Activated CD4-positive, alpha-beta memory T cell treated with anti-CD3 and anti-CD28 coated beads for 36 hours (primary cell): ENCODE measurements around the gene IL13RA2. TPM values are rescaled to one million over a fixed set of nuclear protein-coding genes. Genes with fewer than 3 reads are reported as not detected.

ENCODE experiments used
- CTCF ChIA-PET: fragments of 350-600 bp; sonication (Branson Sonifier 250); formaldehyde crosslinking; loops from one replicate; lab custom pipeline; 2021; ENCODE audit warnings: antibody characterized with exemption, inconsistent platforms; lab: Charles Lee
- POLR2A ChIA-PET: fragments of 350-600 bp; sonication (Branson Sonifier 250); formaldehyde crosslinking; loops from one replicate; lab custom pipeline; 2021; ENCODE audit warnings: antibody characterized with exemption; lab: Charles Lee
- DNase-seq: peaks from one replicate; pipeline ENCODE4 v3.0.0-alpha.2; 2020
- H3K27ac Mint-ChIP-seq: one replicate; pipeline ENCODE4 v1.8.0; 2021; ENCODE audit warnings: mixed read lengths
- H3K27me3 Mint-ChIP-seq: one replicate; pipeline ENCODE4 v1.8.0; 2021; ENCODE audit warnings: mixed read lengths
- H3K36me3 Mint-ChIP-seq: one replicate; pipeline ENCODE4 v1.8.0; 2021; ENCODE audit warnings: mixed read lengths
- H3K4me1 Mint-ChIP-seq: one replicate; pipeline ENCODE4 v1.8.0; 2021; ENCODE audit warnings: low read depth, mixed read lengths
- H3K4me3 Mint-ChIP-seq: one replicate; pipeline ENCODE4 v1.8.0; 2021; ENCODE audit warnings: mild to moderate bottlenecking, mixed read lengths
- H3K9me3 Mint-ChIP-seq: one replicate; pipeline ENCODE4 v1.8.0; 2021; ENCODE audit warnings: mixed read lengths
- intact Hi-C: fragments of 100-400 bp; cut with micrococcal nuclease; formaldehyde crosslinking; loops from one replicate; pipeline ENCODE4 v1.15.1; 2023
- total RNA-seq, 2 experiments: library from RNA; stranded (reverse); gene quantifications; one replicate each; pipeline ENCODE4 v1.2.3, GENCODE V29; 2021

The IL13RA2 gene
- total RNA-seq, 2 experiments from 2014 or later, result not detected

DNA sequence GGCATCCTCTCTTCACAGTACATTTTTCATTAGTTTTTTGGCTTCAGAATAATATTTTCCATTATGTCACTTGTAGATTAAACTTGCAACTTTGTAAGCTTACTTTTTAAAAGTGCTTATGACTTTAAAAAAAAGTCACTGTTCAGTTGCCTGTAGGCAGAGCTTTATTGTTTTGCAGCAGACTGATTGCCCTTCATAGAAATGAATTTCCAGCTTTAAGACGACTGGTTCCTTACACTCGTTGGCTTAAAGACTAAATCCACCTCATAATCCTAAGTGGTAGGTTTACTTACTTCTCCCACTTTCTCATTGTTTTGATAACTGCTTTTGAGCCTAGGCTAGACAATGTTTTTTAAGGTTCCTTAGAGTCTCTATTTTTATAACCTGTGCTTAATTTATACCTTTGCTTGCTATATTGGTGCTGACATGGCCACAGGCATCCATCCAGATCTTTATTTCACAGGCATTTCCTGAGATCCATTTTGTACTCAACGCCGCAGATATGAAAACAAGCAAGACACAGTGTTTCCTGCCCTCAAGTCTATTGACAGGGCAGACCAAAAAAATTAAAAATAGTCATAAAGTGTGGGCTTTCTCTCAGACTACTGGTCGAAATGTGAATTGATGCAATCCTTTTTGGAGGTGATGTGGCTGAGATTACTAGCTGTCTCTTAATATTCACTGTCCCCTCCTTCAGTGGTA, 12.6 kb upstream of the IL13RA2 start:
- ChIA-PET POLR2A (no interaction called here), CTCF (no interaction called here)
- H3K4me3 Mint-ChIP-seq, result no peak overlapping the region
- H3K27me3 Mint-ChIP-seq, result no peaks in the 10 kb centered on the region
- H3K9me3 Mint-ChIP-seq, result no peaks in the 10 kb centered on the region
- no peaks in the 10 kb centered on the region for H3K36me3 Mint-ChIP-seq
- no peaks in the 10 kb centered on the region for H3K4me1 Mint-ChIP-seq
- DNase-seq, result no peak
- intact Hi-C loops, result no loop called here
- H3K27ac Mint-ChIP-seq, result no peak overlapping the region

DNA sequence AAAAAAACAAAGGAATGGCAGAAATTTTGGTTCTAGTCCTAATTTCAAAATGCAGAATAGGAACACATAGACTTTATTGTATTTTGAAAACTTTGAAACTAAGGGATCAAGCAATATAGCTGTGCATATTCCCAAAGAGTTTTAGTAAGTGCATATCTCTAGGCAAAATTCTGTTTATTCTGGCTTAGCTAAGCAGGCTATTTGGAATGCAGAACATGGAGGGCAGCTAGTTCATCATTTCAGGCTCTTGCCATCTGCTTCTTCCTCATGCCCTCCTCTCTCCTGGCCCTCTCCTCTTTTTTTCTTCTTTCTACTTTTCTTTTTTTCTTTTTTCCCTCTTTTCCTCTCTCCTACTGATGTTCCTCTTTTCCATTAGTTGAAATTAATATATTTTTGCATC, 12.0 kb upstream of the IL13RA2 start:
- POLR2A ChIA-PET, result no interaction called here
- H3K9me3 Mint-ChIP-seq, result no peaks in the 10 kb centered on the region
- no peak overlapping the region for H3K4me3 Mint-ChIP-seq
- CTCF ChIA-PET, result no interaction called here
- intact Hi-C loops, result no loop called here
- H3K4me1 Mint-ChIP-seq, result no peaks in the 10 kb centered on the region
- no peaks in the 10 kb centered on the region for H3K36me3 Mint-ChIP-seq
- no peak for DNase-seq
- H3K27me3 Mint-ChIP-seq, result no peaks in the 10 kb centered on the region
- no peak overlapping the region for H3K27ac Mint-ChIP-seq

DNA sequence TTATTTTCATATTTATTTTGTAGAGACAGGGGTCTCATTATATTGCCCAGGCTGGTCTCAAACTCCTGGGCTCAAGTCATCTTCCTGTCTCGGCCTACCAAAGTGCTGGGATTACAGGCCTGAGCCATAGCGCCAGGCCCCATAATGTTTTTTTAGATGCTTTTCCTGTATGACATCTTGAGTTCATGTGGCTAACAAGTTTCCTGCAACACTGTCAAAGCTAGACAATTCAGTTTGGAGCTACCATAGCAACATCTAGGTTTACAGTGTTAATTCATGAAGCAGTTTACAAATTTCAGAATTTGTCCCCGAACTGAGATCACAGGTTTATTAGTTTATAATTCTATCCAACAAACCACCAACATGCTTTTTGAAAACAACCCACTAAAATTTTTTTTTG, 6.4 kb upstream of the IL13RA2 start:
- Mint-ChIP-seq H3K27ac (no peak overlapping the region), H3K36me3 (no peaks in the 10 kb centered on the region), H3K9me3 (no peaks in the 10 kb centered on the region), H3K4me1 (no peaks in the 10 kb centered on the region), H3K27me3 (no peaks in the 10 kb centered on the region), H3K4me3 (no peak overlapping the region)
- DNase-seq, result no peak
- POLR2A ChIA-PET, result no interaction called here
- intact Hi-C loops, result no loop called here
- CTCF ChIA-PET, result no interaction called here

DNA sequence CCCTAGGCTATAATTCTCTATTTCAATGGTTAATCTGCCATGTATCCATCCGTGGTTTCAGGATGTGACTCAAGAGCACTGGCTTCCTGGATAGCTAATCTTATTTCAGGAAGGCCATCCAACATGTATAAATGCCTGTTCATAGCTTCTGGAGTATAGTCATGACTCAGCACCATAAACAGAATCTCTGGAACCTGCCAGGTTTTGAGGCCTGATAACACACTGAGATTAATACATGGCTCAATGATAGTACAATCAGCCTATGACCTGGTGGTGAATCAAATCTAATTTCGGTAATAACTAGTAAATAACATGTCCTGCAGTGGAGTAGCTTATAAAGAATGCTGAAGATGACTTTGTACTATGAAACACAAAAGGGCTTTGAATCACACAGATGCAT, 5.7 kb upstream of the IL13RA2 start:
- Mint-ChIP-seq H3K27me3 (no peaks in the 10 kb centered on the region), H3K9me3 (peaks cover 4% of the 10 kb centered on the region), H3K27ac (no peak overlapping the region), H3K36me3 (no peaks in the 10 kb centered on the region), H3K4me1 (no peaks in the 10 kb centered on the region), H3K4me3 (no peak overlapping the region)
- ChIA-PET CTCF (no interaction called here), POLR2A (no interaction called here)
- intact Hi-C loops, result no loop called here
- no peak for DNase-seq

DNA sequence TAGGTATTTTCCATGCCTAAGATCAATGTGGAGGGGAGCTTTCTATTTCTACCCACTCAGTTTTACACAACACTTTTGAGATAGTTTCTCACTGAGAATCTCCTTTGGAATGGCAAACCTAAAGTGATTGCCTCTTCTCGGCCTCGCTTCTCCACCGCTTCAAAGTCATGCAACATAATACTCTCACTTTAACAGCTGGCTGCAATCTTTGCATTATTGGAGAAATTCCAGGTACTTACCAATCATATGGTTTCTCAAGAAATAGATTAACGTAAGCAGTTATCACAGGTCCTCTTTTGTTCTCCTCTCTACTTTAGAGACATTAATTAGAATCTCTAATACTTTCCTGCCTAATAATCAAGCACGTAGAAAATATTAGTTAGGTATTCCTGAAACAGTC, 3.7 kb upstream of the IL13RA2 start:
- CTCF ChIA-PET, result no interaction called here
- no peaks in the 10 kb centered on the region for H3K4me1 Mint-ChIP-seq
- H3K36me3 Mint-ChIP-seq, result no peaks in the 10 kb centered on the region

DNA sequence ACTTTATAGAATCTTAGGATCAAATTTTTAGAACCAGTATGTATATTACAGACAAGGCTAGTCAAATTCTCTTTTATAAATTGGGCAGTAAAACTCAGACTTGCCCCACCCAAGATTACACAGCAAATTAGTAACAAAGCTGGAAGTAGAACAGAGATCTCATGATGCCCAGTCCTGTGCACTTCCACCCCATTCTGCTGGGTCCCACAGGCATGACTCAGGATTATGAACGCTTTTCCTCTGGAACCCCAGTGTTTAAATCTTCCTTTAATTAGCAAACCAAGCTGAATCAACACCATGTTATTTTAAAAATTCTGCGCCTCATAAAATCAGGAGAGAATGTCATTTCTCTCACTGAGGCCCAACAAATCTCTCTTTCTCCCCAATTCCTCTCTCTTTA, 1.5 kb upstream of the IL13RA2 start:
- no peak overlapping the region for H3K4me3 Mint-ChIP-seq
- DNase-seq, result no peak
- intact Hi-C loops, result no loop called here
- no peaks in the 10 kb centered on the region for H3K27me3 Mint-ChIP-seq
- H3K27ac Mint-ChIP-seq, result no peak overlapping the region
- peaks cover 4% of the 10 kb centered on the region for H3K9me3 Mint-ChIP-seq
- no peaks in the 10 kb centered on the region for H3K36me3 Mint-ChIP-seq
- H3K4me1 Mint-ChIP-seq, result no peaks in the 10 kb centered on the region
- CTCF ChIA-PET, result no interaction called here
- POLR2A ChIA-PET, result no interaction called here

More for the DNA sequence above, 3.7 kb upstream of the IL13RA2 start:
- POLR2A ChIA-PET, result no interaction called here
- H3K27ac Mint-ChIP-seq, result no peak overlapping the region
- peaks cover 4% of the 10 kb centered on the region for H3K9me3 Mint-ChIP-seq
- no peak for DNase-seq
- intact Hi-C loops, result no loop called here
- H3K27me3 Mint-ChIP-seq, result no peaks in the 10 kb centered on the region
- no peak overlapping the region for H3K4me3 Mint-ChIP-seq

DNA sequence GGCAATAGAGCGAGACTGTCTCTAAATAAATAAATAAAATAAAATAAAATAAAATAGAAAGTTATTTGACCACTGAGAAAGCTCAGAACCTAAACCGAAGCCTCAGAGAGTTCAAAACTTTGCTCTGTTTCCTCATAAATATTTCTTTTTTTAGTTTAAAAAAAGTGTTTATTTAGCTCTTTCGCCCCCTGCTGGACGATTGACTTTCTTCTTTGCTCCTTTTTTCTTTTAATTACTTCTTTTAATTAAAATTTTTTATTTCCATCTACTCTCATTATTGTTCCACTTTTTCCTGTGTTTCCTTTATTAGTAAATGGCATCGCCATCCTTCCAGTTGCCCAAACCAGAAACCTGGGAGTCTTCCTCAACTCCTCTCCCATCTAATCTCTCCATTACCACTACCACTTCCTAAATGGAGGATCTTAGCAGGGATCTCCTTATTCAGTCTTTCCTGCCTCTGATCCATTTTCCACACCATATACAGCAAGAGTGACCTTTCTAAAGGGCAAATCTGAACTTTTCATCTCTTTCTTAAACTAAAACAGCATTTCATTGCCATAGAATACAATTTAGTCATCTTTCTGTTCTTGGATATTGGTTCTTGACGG, 728 bp upstream of the IL13RA2 start:
- Mint-ChIP-seq H3K36me3 (no peaks in the 10 kb centered on the region), H3K4me3 (no peak overlapping the region), H3K27me3 (no peaks in the 10 kb centered on the region), H3K4me1 (no peaks in the 10 kb centered on the region), H3K27ac (no peak overlapping the region), H3K9me3 (peaks cover 4% of the 10 kb centered on the region)
- CTCF ChIA-PET, result no interaction called here
- no peak for DNase-seq
- POLR2A ChIA-PET, result no interaction called here
- intact Hi-C loops, result no loop called here

DNA sequence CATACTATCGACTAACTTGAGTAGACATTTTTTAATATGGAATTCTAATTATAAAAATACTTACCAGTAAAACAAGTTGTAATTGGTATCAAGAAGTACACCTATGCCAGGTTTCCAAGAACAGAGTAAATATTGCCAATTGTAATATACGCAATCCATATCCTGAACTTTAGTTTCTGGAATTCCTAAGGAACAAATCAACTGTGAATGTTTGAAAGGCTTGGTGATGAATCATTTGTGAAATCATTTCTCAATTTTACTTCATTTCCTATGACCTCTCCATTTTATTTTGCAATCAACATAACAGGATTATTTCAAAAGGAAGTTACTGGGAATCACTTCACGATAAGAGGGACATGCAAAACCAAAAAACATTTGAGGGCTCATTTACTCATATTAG, 3.7 kb downstream of the IL13RA2 start:
- ChIA-PET CTCF (no interaction called here), POLR2A (no interaction called here)
- no peak overlapping the region for H3K27ac Mint-ChIP-seq
- H3K4me1 Mint-ChIP-seq, result no peaks in the 10 kb centered on the region
- intact Hi-C loops, result no loop called here
- no peak for DNase-seq
- peaks cover 4% of the 10 kb centered on the region for H3K9me3 Mint-ChIP-seq
- no peaks in the 10 kb centered on the region for H3K36me3 Mint-ChIP-seq
- no peak overlapping the region for H3K4me3 Mint-ChIP-seq
- no peaks in the 10 kb centered on the region for H3K27me3 Mint-ChIP-seq

DNA sequence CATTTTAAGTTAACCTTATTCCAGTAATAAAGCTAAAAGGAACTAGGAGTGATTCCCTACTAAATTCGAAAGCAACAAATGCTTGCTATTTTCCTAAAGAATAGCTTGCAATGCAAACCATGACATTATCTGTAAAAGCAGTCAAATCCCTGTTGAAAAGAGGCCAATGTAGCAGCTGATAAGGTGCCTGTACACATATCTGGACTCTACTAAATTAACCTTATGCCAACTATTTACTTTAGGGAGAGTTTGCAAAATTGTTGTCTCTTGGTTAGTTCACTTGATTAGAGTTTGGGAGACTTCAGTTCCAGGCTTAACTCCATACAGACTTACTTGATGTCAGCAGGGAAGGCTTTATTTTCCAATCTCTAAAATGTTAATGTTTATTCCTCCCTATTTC, 6.0 kb downstream of the IL13RA2 start:
- no peaks in the 10 kb centered on the region for H3K4me1 Mint-ChIP-seq
- no peaks in the 10 kb centered on the region for H3K36me3 Mint-ChIP-seq
- H3K4me3 Mint-ChIP-seq, result no peak overlapping the region
- H3K27me3 Mint-ChIP-seq, result no peaks in the 10 kb centered on the region
- no peak overlapping the region for H3K27ac Mint-ChIP-seq
- ChIA-PET POLR2A (no interaction called here), CTCF (no interaction called here)
- no peak for DNase-seq
- intact Hi-C loops, result no loop called here
- no peaks in the 10 kb centered on the region for H3K9me3 Mint-ChIP-seq

DNA sequence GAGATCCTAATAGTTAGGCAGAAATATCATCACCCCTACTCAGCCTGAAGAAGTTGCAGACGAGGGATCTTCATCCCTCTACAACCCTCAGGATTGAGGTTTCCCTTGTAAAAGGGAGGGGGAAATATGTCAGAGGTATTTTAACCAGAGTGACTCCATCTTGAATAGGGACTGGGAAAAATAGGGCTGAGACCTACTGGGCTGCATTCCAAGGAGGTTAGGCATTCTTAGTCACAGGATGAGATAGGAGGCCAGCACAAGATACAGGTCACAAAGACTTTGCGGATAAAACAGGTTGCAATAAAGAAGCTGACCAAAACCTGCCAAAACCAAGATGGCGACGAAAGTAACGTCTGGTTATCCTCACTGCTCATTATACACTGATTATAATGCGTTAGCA, 17.5 kb downstream of the IL13RA2 start:
- Mint-ChIP-seq H3K27me3 (no peaks in the 10 kb centered on the region), H3K9me3 (no peaks in the 10 kb centered on the region), H3K4me1 (no peaks in the 10 kb centered on the region), H3K36me3 (no peaks in the 10 kb centered on the region), H3K27ac (no peak overlapping the region), H3K4me3 (no peak overlapping the region)
- intact Hi-C loops, result no loop called here
- ChIA-PET CTCF (no interaction called here), POLR2A (no interaction called here)
- DNase-seq, result no peak

DNA sequence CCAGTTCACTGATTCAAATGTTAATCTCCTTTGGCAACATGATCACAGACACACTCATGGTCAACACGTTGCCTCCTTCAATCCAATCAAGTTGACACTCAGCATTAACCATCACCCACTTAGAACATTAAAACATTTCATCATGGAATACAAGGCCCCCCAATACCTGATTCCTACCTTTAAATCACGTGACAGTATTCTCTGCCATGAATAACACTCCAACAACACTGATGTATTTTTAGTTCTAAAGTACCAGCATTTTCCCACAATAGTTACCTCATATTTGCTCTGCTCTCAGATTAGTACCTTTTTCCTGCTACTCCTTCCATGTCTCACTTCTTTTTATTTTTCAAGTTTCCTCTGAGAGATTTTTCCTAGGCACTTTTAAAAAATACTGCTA, 19.6 kb downstream of the IL13RA2 start:
- DNase-seq, result no peak
- no peak overlapping the region for H3K4me3 Mint-ChIP-seq
- H3K9me3 Mint-ChIP-seq, result no peaks in the 10 kb centered on the region
- ChIA-PET CTCF (no interaction called here), POLR2A (no interaction called here)
- H3K27ac Mint-ChIP-seq, result no peak overlapping the region
- intact Hi-C loops, result no loop called here
- H3K36me3 Mint-ChIP-seq, result no peaks in the 10 kb centered on the region
- H3K27me3 Mint-ChIP-seq, result no peaks in the 10 kb centered on the region
- H3K4me1 Mint-ChIP-seq, result no peaks in the 10 kb centered on the region

DNA sequence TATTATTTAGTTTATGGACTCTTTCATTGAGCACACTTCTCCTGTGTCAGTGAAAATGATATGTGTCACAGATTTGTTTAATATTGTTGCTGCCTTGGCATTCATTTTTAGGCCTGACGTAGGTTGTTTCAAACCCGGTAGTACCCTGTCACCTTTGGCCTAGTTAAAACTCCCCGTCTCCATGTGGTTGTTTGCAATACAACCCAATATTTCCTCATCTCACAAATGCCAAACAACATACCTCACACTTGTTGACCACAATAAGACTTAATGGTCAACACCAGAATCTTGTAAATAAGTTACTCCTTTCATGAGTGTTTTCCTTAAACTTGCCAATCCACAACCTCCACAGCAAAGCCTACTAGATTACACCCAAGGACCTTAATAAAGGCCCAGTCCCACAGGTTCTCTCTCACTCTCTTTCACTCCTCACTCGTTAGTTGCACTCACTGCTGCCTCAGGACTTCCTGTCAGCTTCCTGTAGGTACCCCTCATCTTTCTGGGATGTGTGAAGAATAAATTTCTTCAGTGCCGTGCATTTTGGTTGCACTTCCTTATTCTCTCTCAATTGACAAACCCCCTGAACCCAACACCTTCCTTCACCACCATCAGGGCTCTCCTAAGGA, 31.3 kb downstream of the IL13RA2 start:
- ChIA-PET CTCF (no interaction called here), POLR2A (no interaction called here)
- Mint-ChIP-seq H3K27ac (no peak overlapping the region), H3K4me1 (no peaks in the 10 kb centered on the region), H3K4me3 (no peak overlapping the region), H3K9me3 (peaks cover 3% of the 10 kb centered on the region), H3K36me3 (no peaks in the 10 kb centered on the region), H3K27me3 (no peaks in the 10 kb centered on the region)
- intact Hi-C loops, result no loop called here
- DNase-seq, result no peak

DNA sequence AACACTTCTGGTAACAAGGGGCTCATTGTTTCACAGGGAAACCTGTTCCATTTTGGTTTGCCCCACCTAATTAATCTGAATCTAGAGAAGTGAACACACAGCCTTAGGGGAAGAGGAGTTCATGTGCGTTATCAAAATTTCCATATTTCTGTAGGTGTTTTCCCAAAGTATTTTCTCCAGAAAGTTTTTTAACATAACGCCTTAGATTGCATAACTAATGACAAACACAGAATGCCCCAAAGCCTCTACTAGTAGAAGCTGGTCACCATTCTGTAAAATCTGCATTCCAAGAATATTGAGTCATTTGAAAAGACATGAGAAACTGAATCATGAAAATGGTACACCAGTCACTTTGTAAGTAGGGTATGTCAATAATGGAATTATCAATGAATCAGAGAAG, 41.1 kb downstream of the IL13RA2 start:
- Mint-ChIP-seq H3K36me3 (no peaks in the 10 kb centered on the region), H3K9me3 (no peaks in the 10 kb centered on the region), H3K4me1 (no peaks in the 10 kb centered on the region), H3K4me3 (no peak overlapping the region), H3K27ac (no peak overlapping the region), H3K27me3 (no peaks in the 10 kb centered on the region)
- intact Hi-C loops, result no loop called here
- POLR2A ChIA-PET, result no interaction called here
- CTCF ChIA-PET, result no interaction called here
- DNase-seq, result no peak
